HCT116 (cell line): Measurements from ENCODE around the gene EDNRA. TPM values are rescaled to one million over a fixed set of nuclear protein-coding genes. Genes with fewer than 3 reads are reported as not detected.

Experiments
- ATAC-seq: fragments of 200-7000 bp; cut with Tn5 transposase; 2 replicates; pipeline ENCODE4 v1.9.1; 2020; ENCODE audit warnings: mild to moderate bottlenecking, moderate library complexity
- BruUV-seq: library from RNA; stranded (reverse); fragments of 400-500 nt; replicated peaks from 2 replicates; lab custom pipeline; 2021; lab: Mats Ljungman, UMichigan
- CTCF ChIA-PET: fragments of 300-600 bp; sonication (Branson Sonifier 250); formaldehyde crosslinking; loops from one replicate; lab custom pipeline; 2021; ENCODE audit warnings: antibody characterized with exemption; lab: Charles Lee
- POLR2A ChIA-PET: fragments of 300-600, 350-600 bp; sonication (Branson Sonifier 250); formaldehyde crosslinking; loops from one replicate; lab custom pipeline; 2021; ENCODE audit warnings: antibody characterized with exemption; lab: Charles Lee
- RAD21 ChIA-PET, 2 experiments: fragments of 300-600 bp; sonication (Branson Sonifier 250); formaldehyde crosslinking; loops; one replicate each; lab custom pipeline; 2023; ENCODE audit warnings: low total read pairs in 2 of 2; ENCODE audit not compliant: uncharacterized antibody in 2 of 2, unreplicated experiment in 2 of 2, low non-redundant PET in 1 of 2; lab: Charles Lee
- DNase-seq: peaks from one replicate; pipeline ENCODE4 v3.0.0-alpha.2; 2010; ENCODE audit warnings: low read depth, low spot score
- H2AFZ ChIP-seq: fragments of 200-600 bp; shearing (Covaris generic), sonication (generic); 2 replicates; pipeline ENCODE4 v1.6.1; 2017; ENCODE audit warnings: low read depth, mixed run types, mixed read lengths, antibody characterized with exemption, low read length; ENCODE audit not compliant: poor library complexity, severe bottlenecking
- H3K27ac ChIP-seq: 2 replicates; pipeline ENCODE4 v1.5.1; 2012; ENCODE audit warnings: low read depth, low read length
- H3K27me3 ChIP-seq: fragments of 200-600 bp; sonication (generic); 2 replicates; pipeline ENCODE4 v1.6.1; 2016; ENCODE audit warnings: mixed run types, low read length, mixed read lengths; ENCODE audit not compliant: insufficient read depth
- H3K36me3 ChIP-seq, 2 experiments: fragments of 200-500 bp in 1 of 2; fragments of 200-600 bp in 1 of 2; sonication (Bioruptor generic) in 1 of 2; sonication (generic) in 1 of 2; 2 replicates each; pipeline versions ENCODE4 v1.5.1 to v1.6.1; 2014 to 2016; ENCODE audit warnings: low read length in 2 of 2, inconsistent platforms in 1 of 2, mixed read lengths in 1 of 2, mixed run types in 1 of 2; ENCODE audit not compliant: insufficient read depth in 2 of 2, control insufficient read depth in 1 of 2
- H3K4me1 ChIP-seq, 2 experiments: fragments of 200-600 bp in 1 of 2; sonication (generic) in 1 of 2; 2 replicates each; pipeline versions ENCODE4 v1.5.1 to v1.6.1; 2012 to 2017; ENCODE audit warnings: low read length in 2 of 2, inconsistent platforms in 1 of 2, mild to moderate bottlenecking in 1 of 2, mixed read lengths in 1 of 2, mixed run types in 1 of 2, moderate library complexity in 1 of 2; ENCODE audit not compliant: insufficient read depth in 2 of 2, control insufficient read depth in 1 of 2
- H3K4me2 ChIP-seq: fragments of 200-600 bp; sonication (generic); 2 replicates; pipeline ENCODE4 v1.6.1; 2017; ENCODE audit warnings: mixed run types, low read length, mixed read lengths
- H3K4me3 ChIP-seq, 2 experiments: fragments of 200-600 bp in 1 of 2; sonication (generic) in 1 of 2; replicated peaks in 1 of 2; 2 replicates each; pipeline ENCODE4 v1.5.1; 2011 to 2016; ENCODE audit warnings: low read length in 2 of 2, control low read depth in 1 of 2, low read depth in 1 of 2, mild to moderate bottlenecking in 1 of 2, mixed read lengths in 1 of 2, mixed run types in 1 of 2
- H3K79me2 ChIP-seq: fragments of 200-600 bp; sonication (generic); 2 replicates; pipeline ENCODE4 v1.6.1; 2017; ENCODE audit warnings: mild to moderate bottlenecking, mixed run types, low read length, moderate library complexity, mixed read lengths; ENCODE audit not compliant: insufficient read depth
- H3K9ac ChIP-seq: fragments of 200-600 bp; sonication (generic); 2 replicates; pipeline ENCODE4 v1.6.1; 2016; ENCODE audit warnings: low read length, mixed read lengths
- H3K9me2 ChIP-seq: fragments of 200-600 bp; sonication (generic), shearing (Covaris generic); 2 replicates; pipeline ENCODE4 v1.6.1; 2017; ENCODE audit warnings: mixed run types, mild to moderate bottlenecking, moderate library complexity; ENCODE audit not compliant: insufficient read depth
- H3K9me3 ChIP-seq, 2 experiments: fragments of 200-500 bp in 1 of 2; fragments of 200-600 bp in 1 of 2; sonication (Bioruptor generic) in 1 of 2; sonication (generic) in 1 of 2; 2 replicates each; pipeline ENCODE4 v1.6.1; 2014 to 2017; ENCODE audit warnings: low read length in 2 of 2, mixed read lengths in 2 of 2, inconsistent platforms in 1 of 2, low read depth in 1 of 2, mild to moderate bottlenecking in 1 of 2, mixed run types in 1 of 2, moderate library complexity in 1 of 2; ENCODE audit not compliant: control insufficient read depth in 1 of 2, insufficient read depth in 1 of 2
- H4K20me1 ChIP-seq: fragments of 200-600 bp; sonication (generic), shearing (Covaris generic); 2 replicates; pipeline ENCODE4 v1.6.1; 2017; ENCODE audit warnings: mixed run types, mild to moderate bottlenecking, moderate library complexity; ENCODE audit not compliant: insufficient read depth
- CEBPB ChIP-seq: IDR thresholded peaks from 2 replicates; pipeline ENCODE4 v1.6.1; 2012; ENCODE audit warnings: low read depth
- ELF1 ChIP-seq: IDR thresholded peaks from 2 replicates; pipeline ENCODE4 v1.6.1; 2012; ENCODE audit warnings: low read depth, borderline replicate concordance
- EZH2 ChIP-seq: fragments of 200-600 bp; sonication (generic); IDR thresholded peaks from 2 replicates; pipeline ENCODE4 v1.6.1; 2017; ENCODE audit warnings: antibody characterized with exemption, mixed run types
- EZH2phosphoT487 ChIP-seq: fragments of 200-600 bp; IDR thresholded peaks from 2 replicates; pipeline ENCODE4 v1.6.1; 2018; ENCODE audit warnings: antibody characterized with exemption, borderline replicate concordance
- FOSL1 ChIP-seq: IDR thresholded peaks from 2 replicates; pipeline ENCODE4 v1.6.1; 2012; ENCODE audit warnings: low read depth
- JUND ChIP-seq: IDR thresholded peaks from 2 replicates; pipeline ENCODE4 v1.6.1; 2012
- POLR2A ChIP-seq: IDR thresholded peaks from 2 replicates; pipeline ENCODE4 v1.7.0; 2011; ENCODE audit warnings: borderline replicate concordance; ENCODE audit not compliant: insufficient read depth, insufficient read length; ENCODE audit errors: extremely low read depth
- POLR2AphosphoS5 ChIP-seq: IDR thresholded peaks from 2 replicates; pipeline ENCODE4 v1.6.1; 2011; ENCODE audit warnings: mild to moderate bottlenecking, low read depth, low read length, moderate library complexity
- SIN3A ChIP-seq: IDR thresholded peaks from 2 replicates; pipeline ENCODE4 v1.6.1; 2012; ENCODE audit warnings: low read depth
- SP1 ChIP-seq: IDR thresholded peaks from 2 replicates; pipeline ENCODE4 v1.6.1; 2012; ENCODE audit warnings: low read depth
- TCF7L2 ChIP-seq: IDR thresholded peaks from 2 replicates; pipeline ENCODE4 v1.7.0; 2011; ENCODE audit warnings: borderline replicate concordance, inconsistent platforms; ENCODE audit not compliant: insufficient read depth, insufficient read length; ENCODE audit errors: extremely low read depth
- ZFX ChIP-seq: fragments of 450-650 bp; IDR thresholded peaks from 2 replicates; pipeline ENCODE4 v1.6.1; 2017
- intact Hi-C: fragments of 100-400 bp; cut with micrococcal nuclease; formaldehyde crosslinking; loops from 2 replicates; pipeline ENCODE4 v1.10.0; 2022
- total RNA-seq: library from RNA; stranded (reverse); gene quantifications from one replicate; pipeline ENCODE4 v1.2.1, GENCODE V29; 2021; ENCODE audit not compliant: unreplicated experiment
- TF ChIP-seq, protein P1 (sequence below): IDR thresholded peaks from 2 replicates; pipeline ENCODE4 v1.6.1; 2012
- TF ChIP-seq, protein P2 (sequence below): IDR thresholded peaks from 2 replicates; pipeline ENCODE4 v1.6.1; 2012; ENCODE audit warnings: low read depth
- TF ChIP-seq, protein P3 (sequence below): IDR thresholded peaks from 2 replicates; pipeline ENCODE4 v1.6.1; 2011; ENCODE audit warnings: mild to moderate bottlenecking, low read length, moderate library complexity; ENCODE audit not compliant: insufficient replicate concordance; ENCODE audit errors: extremely low read depth
- TF ChIP-seq, protein P4 (sequence below): IDR thresholded peaks from 2 replicates; pipeline ENCODE4 v1.6.1; 2012

EDNRA gene
- total RNA-seq, 1 experiment from 2014 or later = 2.0 TPM

DNA sequence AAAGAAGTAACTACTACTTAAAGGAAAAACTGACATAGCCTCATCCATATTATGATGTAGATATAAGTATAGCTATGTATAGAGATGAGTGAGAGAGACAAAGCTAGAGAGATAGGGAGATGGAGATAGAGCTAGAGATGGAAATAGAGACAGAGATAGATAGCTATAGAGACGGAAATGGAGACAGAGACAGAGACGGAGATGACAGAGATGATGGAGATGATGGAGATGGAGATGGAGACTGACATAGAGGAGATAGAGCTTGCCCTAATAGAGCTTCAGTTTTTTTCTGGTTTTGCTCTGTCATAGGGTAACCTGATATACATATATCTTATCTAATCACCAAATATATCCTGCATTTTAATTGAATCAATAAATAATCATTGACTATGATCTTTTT, 4.3 kb downstream of the EDNRA start:
- Histone ChIP-seq H3K9me3 (no peaks in the 10 kb centered on the region), H3K4me2 (no peak overlapping the region), H3K27me3 (no peaks in the 10 kb centered on the region), H3K9ac (no peak overlapping the region), H3K27ac (no peak overlapping the region), H3K9me2 (no peaks in the 10 kb centered on the region), H3K36me3 (no peaks in the 10 kb centered on the region), H3K4me1 (peaks cover 0 to 2% of the 10 kb centered on the region in 2 experiments; a peak in 1 of 4 replicates), H2AFZ (no peak overlapping the region), H3K4me3 (no peak overlapping the region), H3K79me2 (no peaks in the 10 kb centered on the region), H4K20me1 (no peaks in the 10 kb centered on the region)
- BruUV-seq = no TSS peak
- ChIA-PET POLR2A (no interaction called here), CTCF (no interaction called here), RAD21 (no interaction called here)
- intact Hi-C loops = no loop called here
- ATAC-seq = no peak
- TF ChIP-seq JUND = no peak
- no peak for TF ChIP-seq SP1
- TF ChIP-seq POLR2A = no peak
- DNase-seq = no peak

DNA sequence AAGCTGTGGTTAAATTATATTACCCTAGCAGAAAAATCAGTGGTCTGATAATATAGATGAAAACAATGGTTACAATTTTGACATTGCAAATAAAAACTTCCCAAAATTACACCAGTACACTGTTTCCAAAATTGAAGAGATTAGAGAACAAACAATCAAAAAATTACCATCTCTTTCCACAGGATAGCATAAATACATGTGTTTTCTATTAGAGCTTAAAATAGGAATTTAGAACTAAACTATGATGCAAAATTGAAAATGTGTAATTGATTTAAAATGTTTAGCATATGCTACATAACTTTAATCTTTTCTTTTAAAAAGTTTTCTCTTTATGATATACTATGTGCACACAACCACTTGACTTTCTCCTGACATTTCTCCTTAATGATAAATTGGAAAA, 6.7 kb downstream of the EDNRA start:
- CTCF ChIA-PET = no interaction called here
- no TSS peak for BruUV-seq
- TF ChIP-seq, protein P1, sequence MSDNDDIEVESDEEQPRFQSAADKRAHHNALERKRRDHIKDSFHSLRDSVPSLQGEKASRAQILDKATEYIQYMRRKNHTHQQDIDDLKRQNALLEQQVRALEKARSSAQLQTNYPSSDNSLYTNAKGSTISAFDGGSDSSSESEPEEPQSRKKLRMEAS = no peak
- no peak for TF ChIP-seq EZH2phosphoT487
- TF ChIP-seq, protein P2, sequence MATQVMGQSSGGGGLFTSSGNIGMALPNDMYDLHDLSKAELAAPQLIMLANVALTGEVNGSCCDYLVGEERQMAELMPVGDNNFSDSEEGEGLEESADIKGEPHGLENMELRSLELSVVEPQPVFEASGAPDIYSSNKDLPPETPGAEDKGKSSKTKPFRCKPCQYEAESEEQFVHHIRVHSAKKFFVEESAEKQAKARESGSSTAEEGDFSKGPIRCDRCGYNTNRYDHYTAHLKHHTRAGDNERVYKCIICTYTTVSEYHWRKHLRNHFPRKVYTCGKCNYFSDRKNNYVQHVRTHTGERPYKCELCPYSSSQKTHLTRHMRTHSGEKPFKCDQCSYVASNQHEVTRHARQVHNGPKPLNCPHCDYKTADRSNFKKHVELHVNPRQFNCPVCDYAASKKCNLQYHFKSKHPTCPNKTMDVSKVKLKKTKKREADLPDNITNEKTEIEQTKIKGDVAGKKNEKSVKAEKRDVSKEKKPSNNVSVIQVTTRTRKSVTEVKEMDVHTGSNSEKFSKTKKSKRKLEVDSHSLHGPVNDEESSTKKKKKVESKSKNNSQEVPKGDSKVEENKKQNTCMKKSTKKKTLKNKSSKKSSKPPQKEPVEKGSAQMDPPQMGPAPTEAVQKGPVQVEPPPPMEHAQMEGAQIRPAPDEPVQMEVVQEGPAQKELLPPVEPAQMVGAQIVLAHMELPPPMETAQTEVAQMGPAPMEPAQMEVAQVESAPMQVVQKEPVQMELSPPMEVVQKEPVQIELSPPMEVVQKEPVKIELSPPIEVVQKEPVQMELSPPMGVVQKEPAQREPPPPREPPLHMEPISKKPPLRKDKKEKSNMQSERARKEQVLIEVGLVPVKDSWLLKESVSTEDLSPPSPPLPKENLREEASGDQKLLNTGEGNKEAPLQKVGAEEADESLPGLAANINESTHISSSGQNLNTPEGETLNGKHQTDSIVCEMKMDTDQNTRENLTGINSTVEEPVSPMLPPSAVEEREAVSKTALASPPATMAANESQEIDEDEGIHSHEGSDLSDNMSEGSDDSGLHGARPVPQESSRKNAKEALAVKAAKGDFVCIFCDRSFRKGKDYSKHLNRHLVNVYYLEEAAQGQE = no peak
- TF ChIP-seq SIN3A = no peak
- TF ChIP-seq SP1 = no peak
- no peak for TF ChIP-seq CEBPB
- TF ChIP-seq EZH2 = no peak
- no peak for TF ChIP-seq ELF1
- TF ChIP-seq TCF7L2 = no peak
- no peak for TF ChIP-seq POLR2AphosphoS5
- TF ChIP-seq, protein P3, sequence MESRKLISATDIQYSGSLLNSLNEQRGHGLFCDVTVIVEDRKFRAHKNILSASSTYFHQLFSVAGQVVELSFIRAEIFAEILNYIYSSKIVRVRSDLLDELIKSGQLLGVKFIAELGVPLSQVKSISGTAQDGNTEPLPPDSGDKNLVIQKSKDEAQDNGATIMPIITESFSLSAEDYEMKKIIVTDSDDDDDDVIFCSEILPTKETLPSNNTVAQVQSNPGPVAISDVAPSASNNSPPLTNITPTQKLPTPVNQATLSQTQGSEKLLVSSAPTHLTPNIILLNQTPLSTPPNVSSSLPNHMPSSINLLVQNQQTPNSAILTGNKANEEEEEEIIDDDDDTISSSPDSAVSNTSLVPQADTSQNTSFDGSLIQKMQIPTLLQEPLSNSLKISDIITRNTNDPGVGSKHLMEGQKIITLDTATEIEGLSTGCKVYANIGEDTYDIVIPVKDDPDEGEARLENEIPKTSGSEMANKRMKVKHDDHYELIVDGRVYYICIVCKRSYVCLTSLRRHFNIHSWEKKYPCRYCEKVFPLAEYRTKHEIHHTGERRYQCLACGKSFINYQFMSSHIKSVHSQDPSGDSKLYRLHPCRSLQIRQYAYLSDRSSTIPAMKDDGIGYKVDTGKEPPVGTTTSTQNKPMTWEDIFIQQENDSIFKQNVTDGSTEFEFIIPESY = no peak
- no peak for TF ChIP-seq FOSL1
- TF ChIP-seq, protein P4, sequence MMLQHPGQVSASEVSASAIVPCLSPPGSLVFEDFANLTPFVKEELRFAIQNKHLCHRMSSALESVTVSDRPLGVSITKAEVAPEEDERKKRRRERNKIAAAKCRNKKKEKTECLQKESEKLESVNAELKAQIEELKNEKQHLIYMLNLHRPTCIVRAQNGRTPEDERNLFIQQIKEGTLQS = no peak
- no peak for TF ChIP-seq ZFX

More for the DNA sequence above, 6.7 kb downstream of the EDNRA start:
- Histone ChIP-seq H2AFZ (no peak overlapping the region), H3K27ac (no peak overlapping the region), H3K9me2 (no peaks in the 10 kb centered on the region), H3K4me3 (no peak overlapping the region), H3K36me3 (no peaks in the 10 kb centered on the region), H3K9ac (no peak overlapping the region), H3K4me2 (no peak overlapping the region), H4K20me1 (no peaks in the 10 kb centered on the region), H3K79me2 (no peaks in the 10 kb centered on the region), H3K4me1 (no peaks in the 10 kb centered on the region), H3K27me3 (no peaks in the 10 kb centered on the region), H3K9me3 (no peaks in the 10 kb centered on the region)
- RAD21 ChIA-PET = no interaction called here
- no peak for DNase-seq
- ATAC-seq = no peak
- intact Hi-C loops = no loop called here
- POLR2A ChIA-PET = no interaction called here
